Measurements from ENCODE around the gene GSTM4. TPM values are rescaled to one million over a fixed set of nuclear protein-coding genes. Genes with fewer than 3 reads are reported as not detected.

Gene GSTM4
- total and polyA plus RNA-seq, 7 donors, result 31.4 to 73.1 (median 48.6) TPM

GRCh38 chr1:109624201-109625010 lies 31.5 kb upstream of the GSTM4 start:
- WGBS, 2 donors, result 62 to 85% methylated on average over 17 of the region's 17 CpGs
- Histone ChIP-seq H3K27me3 (no peaks in the 10 kb centered on the region), H3K4me1 (peaks cover 0 to 47% (median 37%) of the 10 kb centered on the region in 4 donors), H3K27ac (peak overlapping the region; percentile 0 to 38 (median 29)), H3K36me3 (peaks cover 11 to 33% (median 23%) of the 10 kb centered on the region in 4 donors), H3K9me3 (no peaks in the 10 kb centered on the region), H3K4me3 (no peak overlapping the region)
- intact Hi-C loops (cut with DNase I), result no loop called here
- no peak for TF ChIP-seq POLR2A (IDR thresholded peaks at IDR 0.05)
- DNase-seq, result no peak

GRCh38 chr1:109625176-109625575 lies 30.7 kb upstream of the GSTM4 start:
- no peak overlapping the region for H3K4me3 ChIP-seq
- no peak for DNase-seq
- peaks cover 0 to 39% (median 29%) of the 10 kb centered on the region in 4 donors for H3K4me1 ChIP-seq
- H3K9me3 ChIP-seq, result no peaks in the 10 kb centered on the region
- H3K27me3 ChIP-seq, result no peaks in the 10 kb centered on the region
- H3K36me3 ChIP-seq, result peaks cover 13 to 40% (median 28%) of the 10 kb centered on the region in 4 donors
- no peak for TF ChIP-seq POLR2AphosphoS5 (IDR thresholded peaks at IDR 0.05)
- no peak for TF ChIP-seq EP300 (IDR thresholded peaks at IDR 0.05)
- TF ChIP-seq CTCF (IDR thresholded peaks at IDR 0.05), result no peak
- no peak for TF ChIP-seq POLR2A (IDR thresholded peaks at IDR 0.05)
- 90 to 91% methylated on average over 16 of the region's 16 CpGs for WGBS, 2 donors
- H3K27ac ChIP-seq, result peak overlapping the region in 2 of 4 donors; percentile 20 to 32
- intact Hi-C loops (cut with DNase I), result no loop called here

- peak overlapping the region in 2 of 4 donors; percentile 20 to 32 for H3K27ac ChIP-seq
- no peaks in the 10 kb centered on the region for H3K27me3 ChIP-seq
- TF ChIP-seq CTCF (IDR thresholded peaks at IDR 0.05) (no peak), EP300 (IDR thresholded peaks at IDR 0.05) (no peak), POLR2AphosphoS5 (IDR thresholded peaks at IDR 0.05) (no peak), POLR2A (IDR thresholded peaks at IDR 0.05) (no peak)
- 87% methylated on average over 32 of the region's 32 CpGs for WGBS, 2 donors
- H3K4me1 ChIP-seq, result peaks cover 0 to 36% (median 27%) of the 10 kb centered on the region in 4 donors
- intact Hi-C loops (cut with DNase I), result no loop called here
- no peak overlapping the region for H3K4me3 ChIP-seq
- DNase-seq, result no peak
- H3K36me3 ChIP-seq, result peaks cover 13 to 43% (median 28%) of the 10 kb centered on the region in 4 donors
- H3K9me3 ChIP-seq, result no peaks in the 10 kb centered on the region
Measured at GRCh38 chr1:109625601-109626560, 30.0 kb upstream of the GSTM4 start.

GRCh38 chr1:109626682-109627408 lies 29.1 kb upstream of the GSTM4 start:
- H3K9me3 ChIP-seq, result no peaks in the 10 kb centered on the region
- no peaks in the 10 kb centered on the region for H3K27me3 ChIP-seq
- peaks cover 13 to 50% (median 31%) of the 10 kb centered on the region in 4 donors for H3K36me3 ChIP-seq
- peaks cover 0 to 27% (median 19%) of the 10 kb centered on the region in 4 donors for H3K4me1 ChIP-seq
- intact Hi-C loops (cut with DNase I), result no loop called here
- no peak overlapping the region for H3K4me3 ChIP-seq
- WGBS, 2 donors, result 92 to 96% methylated on average over 21 of the region's 21 CpGs
- TF ChIP-seq CTCF (IDR thresholded peaks at IDR 0.05) (no peak), POLR2AphosphoS5 (IDR thresholded peaks at IDR 0.05) (no peak), EP300 (IDR thresholded peaks at IDR 0.05) (no peak), POLR2A (IDR thresholded peaks at IDR 0.05) (no peak)
- H3K27ac ChIP-seq, result no peak overlapping the region
- no peak for DNase-seq
